Hair follicle dermal papilla cell (primary cell): ENCODE results near the gene ATL2. TPM values are rescaled to one million over a fixed set of nuclear protein-coding genes. Genes with fewer than 3 reads are reported as not detected.

Experiments
- total RNA-seq: library from RNA; depleted of rRNA; stranded (reverse); fragments of >200 nt; gene quantifications from 2 replicates; pipeline ENCODE4 v1.2.3, GENCODE V29; 2012

The ATL2 gene
- total RNA-seq, result 42.0 and 49.2 TPM in 2 replicates

GRCh38 chr2:38377050-38377828 lies at the start of gene ATL2:
Gene ATL2, minus strand, starts transcription at chr2:38377273. Its CDS starts 13 bp downstream, at chr2:38377260.

Other genes with a start within 250 kb of the ATL2 start
- gene HNRNPLL, start 225.7 kb upstream of the ATL2 start, total RNA-seq, result 32.8 and 45.9 TPM in 2 replicates